Pancreas (tissue), 10 donors: ENCODE results near the gene TUBGCP6. TPM values are rescaled to one million over a fixed set of nuclear protein-coding genes. Genes with fewer than 3 reads are reported as not detected.

ENCODE experiments used
- ATAC-seq, 4 donors: fragments of 200-7000 bp; cut with Tn5 transposase; one replicate each; pipeline versions ENCODE4 v1.8.0 to v1.9.1; 2020; ENCODE audit warnings: mild to moderate bottlenecking in 4 of 4, moderate library complexity in 4 of 4
- DNase-seq, 6 donors: peaks; one replicate each; pipeline ENCODE4 v3.0.0-alpha.2; 2020
- FAIRE-seq: peaks from 2 replicates; lab custom pipeline; 2012; peaks lifted over from hg19 to GRCh38; lab: Jason Lieb, UNC
- H3K27ac ChIP-seq, 4 donors: fragments of 200-600 bp; sonication (generic); 1 replicate in 3 of 4; 2 replicates in 1 of 4; pipeline versions ENCODE4 v1.5.0 to v1.8.0; 2020
- H3K27me3 ChIP-seq, 4 donors: fragments of 200-600 bp; one replicate each; pipeline ENCODE4 v1.8.0; 2021
- H3K36me3 ChIP-seq, 3 donors: fragments of 200-600 bp; sonication (generic) in 1 of 3; one replicate each; pipeline versions ENCODE4 v1.5.0 to v1.8.0; 2020 to 2021
- H3K4me1 ChIP-seq, 3 donors: fragments of 200-600 bp; one replicate each; pipeline ENCODE4 v1.8.0; 2021
- H3K4me3 ChIP-seq, 4 donors: fragments of 200-600 bp; sonication (generic) in 2 of 4; one replicate each; pipeline versions ENCODE4 v1.5.0 to v1.8.0; 2020 to 2021
- H3K9me3 ChIP-seq, 4 donors: fragments of 200-600 bp; one replicate each; pipeline ENCODE4 v1.8.0; 2021
- WGBS, 2 donors: extraction: QIAGEN DNeasy Blood & Tissue Kit; methylation state at CpG; one replicate each; pipeline ENCODE4 v1.1.7; 2013; 5-methylcytosine and 5-hydroxymethylcytosine counted together
- intact Hi-C, 3 donors: fragments of 100-400 bp; cut with DNase I; formaldehyde crosslinking; loops; one replicate each; pipeline versions ENCODE4 v1.11.1 to v1.14.2; 2022
- polyA plus RNA-seq, 2 donors: library from polyadenylated mRNA; stranded (reverse); fragments of 200-250 nt; gene quantifications; one replicate each; pipeline ENCODE4 v1.2.3, GENCODE V29; 2013
- total RNA-seq, 6 donors: library from RNA; stranded (reverse); fragmentation: NEBNext Ultra II Directional in 4 of 6; extraction: Animal tissue kit (Norgen Biotek cat#: 25700) in 4 of 6; gene quantifications; one replicate each; pipeline versions ENCODE4 v1.2.1 to v1.2.4, GENCODE V29; 2021 to 2023
- TF ChIP-seq, protein P1 (sequence below), 4 donors: fragments of 200-600 bp; sonication (generic) in 3 of 4; IDR thresholded peaks; one replicate each; pipeline versions ENCODE4 v1.5.0 to v1.8.0; 2021; ENCODE audit warnings: antibody characterized with exemption in 4 of 4
- donor health status: healthy with polysubstance abuse.
- donor health status: DM: no; HTN: no; CAD: no; lungs with moderate emphysema.
- donor health status: DM: no; HTN: no; CAD: no.
- donor health status: control.
- donor health status: control.
- donor health status: Bipolar disorder and iron deficiency.
- donor health status: DM: yes; HTN: yes; CAD: no.
- donor health status: DM: no; HTN: no; CAD: no.
- donor health status: DM: no; HTN: no; CAD: no.
- donor health status: DM: yes; HTN: yes; CAD: no.

Gene TUBGCP6
- total and polyA plus RNA-seq, 8 donors = 19.2 to 139 (median 29.8) TPM

DNA sequence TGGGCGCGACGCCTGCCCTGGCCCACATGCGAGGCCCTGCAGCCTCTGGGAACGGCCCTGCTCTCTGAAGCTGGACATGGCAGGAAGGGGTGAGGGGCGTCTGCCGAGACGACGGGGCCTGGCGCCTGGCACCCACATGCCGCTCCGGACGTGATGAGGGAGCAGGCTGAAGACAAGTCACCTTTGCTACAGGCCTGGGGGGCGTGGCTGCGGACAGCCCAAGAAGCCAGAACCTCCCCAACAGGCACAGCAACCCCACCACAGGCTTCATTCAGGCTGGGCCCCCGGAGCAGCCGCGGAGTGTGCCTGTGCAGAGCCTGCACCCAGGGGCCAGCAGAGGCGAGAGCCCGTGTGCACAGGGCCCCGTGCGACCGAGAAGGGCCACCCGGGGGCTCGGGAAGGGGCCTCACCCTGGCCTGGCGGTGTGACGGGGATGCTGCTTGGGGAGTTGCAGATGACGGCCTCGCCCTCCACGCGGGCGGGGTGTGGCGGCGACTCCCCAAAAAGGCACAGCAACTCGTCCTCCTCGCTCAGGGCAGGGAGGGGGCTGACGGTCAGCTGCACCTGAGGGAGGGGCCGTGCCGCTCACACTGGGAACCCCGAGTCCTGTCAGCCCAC is 42.0 kb upstream of the TUBGCP6 start:
- TF ChIP-seq, protein P1, sequence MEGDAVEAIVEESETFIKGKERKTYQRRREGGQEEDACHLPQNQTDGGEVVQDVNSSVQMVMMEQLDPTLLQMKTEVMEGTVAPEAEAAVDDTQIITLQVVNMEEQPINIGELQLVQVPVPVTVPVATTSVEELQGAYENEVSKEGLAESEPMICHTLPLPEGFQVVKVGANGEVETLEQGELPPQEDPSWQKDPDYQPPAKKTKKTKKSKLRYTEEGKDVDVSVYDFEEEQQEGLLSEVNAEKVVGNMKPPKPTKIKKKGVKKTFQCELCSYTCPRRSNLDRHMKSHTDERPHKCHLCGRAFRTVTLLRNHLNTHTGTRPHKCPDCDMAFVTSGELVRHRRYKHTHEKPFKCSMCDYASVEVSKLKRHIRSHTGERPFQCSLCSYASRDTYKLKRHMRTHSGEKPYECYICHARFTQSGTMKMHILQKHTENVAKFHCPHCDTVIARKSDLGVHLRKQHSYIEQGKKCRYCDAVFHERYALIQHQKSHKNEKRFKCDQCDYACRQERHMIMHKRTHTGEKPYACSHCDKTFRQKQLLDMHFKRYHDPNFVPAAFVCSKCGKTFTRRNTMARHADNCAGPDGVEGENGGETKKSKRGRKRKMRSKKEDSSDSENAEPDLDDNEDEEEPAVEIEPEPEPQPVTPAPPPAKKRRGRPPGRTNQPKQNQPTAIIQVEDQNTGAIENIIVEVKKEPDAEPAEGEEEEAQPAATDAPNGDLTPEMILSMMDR (IDR thresholded peaks at IDR 0.05) = no peak
- no peak overlapping the region for H3K27ac ChIP-seq

DNA sequence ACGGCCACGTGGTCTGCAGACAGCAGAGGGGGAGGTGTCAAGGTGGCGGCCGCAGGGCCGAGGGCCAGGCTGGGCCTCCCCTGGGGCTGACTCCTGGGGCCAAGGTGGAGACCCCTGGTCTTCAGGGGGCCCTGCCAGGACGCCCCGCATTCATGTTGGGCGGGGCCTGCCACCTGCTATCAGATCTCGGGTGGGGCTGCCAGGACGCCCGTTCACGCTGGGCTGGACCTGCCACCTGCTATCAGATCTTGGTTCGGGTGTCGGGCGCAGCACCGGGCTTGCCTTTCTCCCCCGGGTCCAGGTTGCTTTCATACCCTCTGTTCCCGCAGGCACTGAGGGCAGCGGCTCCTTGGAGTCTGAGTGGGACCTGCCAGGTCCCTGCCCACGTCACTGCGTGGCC is 41.5 kb upstream of the TUBGCP6 start:
- DNase-seq (no peak), FAIRE-seq (no peak), ATAC-seq (no peak)
- Histone ChIP-seq H3K4me3 (no peak overlapping the region), H3K27ac (no peak overlapping the region), H3K36me3 (peaks cover 7 to 70% (median 26%) of the 10 kb centered on the region in 3 donors), H3K4me1 (peaks cover 0 to 5% (median 0%) of the 10 kb centered on the region in 3 donors), H3K9me3 (no peaks in the 10 kb centered on the region), H3K27me3 (no peaks in the 10 kb centered on the region)
- TF ChIP-seq, protein P1 (IDR thresholded peaks at IDR 0.05) = no peak
- intact Hi-C loops = no loop called here
- WGBS, 2 donors = 88 to 89% methylated on average over 21 of the region's 21 CpGs

More for the DNA sequence above, 42.0 kb upstream of the TUBGCP6 start:
- Histone ChIP-seq H3K4me1 (peaks cover 0 to 5% (median 0%) of the 10 kb centered on the region in 3 donors), H3K9me3 (no peaks in the 10 kb centered on the region), H3K27me3 (no peaks in the 10 kb centered on the region), H3K36me3 (peaks cover 7 to 65% (median 21%) of the 10 kb centered on the region in 3 donors), H3K4me3 (no peak overlapping the region)
- DNase-seq (no peak), FAIRE-seq (no peak), ATAC-seq (no peak)
- WGBS, 2 donors = 93 to 96% methylated on average over 40 of the region's 40 CpGs
- intact Hi-C loops = no loop called here

DNA sequence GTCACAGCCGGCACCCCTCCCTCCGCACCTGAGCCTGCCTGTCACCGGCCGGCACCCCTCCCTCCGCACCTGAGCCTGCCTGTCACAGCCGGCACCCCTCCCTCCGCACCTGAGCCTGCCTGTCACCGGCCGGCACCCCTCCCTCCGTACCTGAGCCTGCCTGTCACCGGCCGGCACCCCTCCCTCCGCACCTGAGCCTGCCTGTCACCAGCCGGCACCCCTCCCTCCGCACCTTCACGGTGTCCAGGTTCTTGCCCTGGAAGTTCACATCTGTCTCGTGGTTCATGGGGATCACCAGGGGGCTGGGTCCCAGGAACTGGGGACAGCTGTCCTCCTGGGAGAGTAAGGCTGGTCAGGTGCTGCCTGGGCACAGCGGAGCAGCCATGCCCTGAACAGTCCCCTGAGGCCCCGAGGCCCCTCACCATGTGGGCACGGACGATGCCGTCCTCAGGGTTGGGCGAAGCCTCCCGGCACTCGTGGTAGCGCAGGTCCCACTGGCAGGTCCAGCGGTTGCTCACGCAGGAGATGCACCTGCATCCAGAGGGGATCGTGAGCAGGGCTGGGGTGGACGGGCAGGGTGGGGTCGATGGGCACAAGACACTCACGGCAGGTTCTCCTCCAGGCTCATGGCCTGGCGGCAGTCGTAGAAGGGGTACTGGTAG is 40.9 kb upstream of the TUBGCP6 start:
- WGBS, 2 donors = 88% methylated on average over 23 to 32 of the region's 34 CpGs
- FAIRE-seq (no peak), DNase-seq (no peak), ATAC-seq (no peak)
- Histone ChIP-seq H3K36me3 (peaks cover 7 to 76% (median 32%) of the 10 kb centered on the region in 3 donors), H3K27ac (no peak overlapping the region), H3K27me3 (no peaks in the 10 kb centered on the region), H3K9me3 (no peaks in the 10 kb centered on the region), H3K4me3 (no peak overlapping the region), H3K4me1 (peaks cover 0 to 5% (median 0%) of the 10 kb centered on the region in 3 donors)
- TF ChIP-seq, protein P1 (IDR thresholded peaks at IDR 0.05) = no peak
- intact Hi-C loops = no loop called here

DNA sequence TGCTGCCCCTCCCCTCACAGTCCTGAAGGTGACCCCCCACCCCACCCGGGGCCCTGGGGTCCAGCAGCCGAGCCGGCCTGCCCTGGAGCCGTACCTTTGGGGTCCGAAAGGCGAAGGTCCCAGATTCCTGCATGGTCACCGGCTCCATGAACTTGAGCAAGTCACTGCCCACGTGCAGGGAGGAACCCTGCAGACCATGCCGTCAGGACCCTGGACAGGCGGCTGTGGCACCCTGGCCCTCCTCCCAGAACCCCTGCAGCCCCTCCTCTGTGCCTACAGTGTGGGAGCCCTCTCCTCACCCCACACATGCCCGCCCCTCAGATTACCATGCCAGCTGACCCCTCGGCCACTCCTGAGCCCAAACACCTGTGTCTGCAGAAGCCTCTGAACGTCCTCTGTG is 39.7 kb upstream of the TUBGCP6 start:
- Histone ChIP-seq H3K4me1 (peaks cover 0 to 5% (median 0%) of the 10 kb centered on the region in 3 donors), H3K36me3 (peaks cover 7 to 82% (median 34%) of the 10 kb centered on the region in 3 donors), H3K9me3 (no peaks in the 10 kb centered on the region), H3K27me3 (no peaks in the 10 kb centered on the region), H3K27ac (no peak overlapping the region), H3K4me3 (no peak overlapping the region)
- no peak for ATAC-seq
- 94 to 95% methylated on average over 13 of the region's 13 CpGs for WGBS, 2 donors
- no peak for DNase-seq
- intact Hi-C loops = loop anchor here in 1 of 3 donors (5.0 kb wide), 1 partner anchor 38 kb away; no protein-coding TSS in a partner anchor
- no peak for FAIRE-seq
- TF ChIP-seq, protein P1 (IDR thresholded peaks at IDR 0.05) = no peak
